Chondrocyte (in vitro differentiated cells): ENCODE measurements around the gene CHST1. TPM values are rescaled to one million over a fixed set of nuclear protein-coding genes. Genes with fewer than 3 reads are reported as not detected.

ENCODE experiments used
- DNase-seq: peaks from one replicate; pipeline ENCODE4 v3.0.0; 2021; ENCODE audit warnings: mixed read lengths, low spot score
- H3K27ac Mint-ChIP-seq: one replicate; pipeline ENCODE4 v1.8.0; 2021; ENCODE audit warnings: mild to moderate bottlenecking, moderate library complexity, mixed read lengths; ENCODE audit not compliant: unreplicated experiment
- H3K27me3 Mint-ChIP-seq: 2 replicates; pipeline ENCODE4 v1.8.0; 2021; ENCODE audit warnings: low read depth, mixed read lengths
- H3K36me3 Mint-ChIP-seq: 2 replicates; pipeline ENCODE4 v1.8.0; 2021; ENCODE audit warnings: low read depth, mixed read lengths
- H3K4me1 Mint-ChIP-seq: 2 replicates; pipeline ENCODE4 v1.8.0; 2021; ENCODE audit warnings: low read depth, mild to moderate bottlenecking, mixed read lengths
- H3K4me3 Mint-ChIP-seq: one replicate; pipeline ENCODE4 v1.8.0; 2021; ENCODE audit warnings: mild to moderate bottlenecking, moderate library complexity, mixed read lengths; ENCODE audit not compliant: unreplicated experiment
- H3K9me3 Mint-ChIP-seq: 2 replicates; pipeline ENCODE4 v1.8.0; 2021; ENCODE audit warnings: low read depth, mixed read lengths
- total RNA-seq: library from RNA; stranded (reverse); gene quantifications from 3 replicates; pipeline ENCODE4 v1.2.1, GENCODE V29; 2021
- TF ChIP-seq, protein P1 (sequence below): fragments of 200-600 bp; sonication (generic); IDR thresholded peaks from 2 replicates; pipeline ENCODE4 v1.5.0; 2021; ENCODE audit warnings: antibody characterized with exemption, mild to moderate bottlenecking, moderate library complexity

The CHST1 gene
- total RNA-seq, 1 donor from 2014 or later: 13.6 TPM

DNA sequence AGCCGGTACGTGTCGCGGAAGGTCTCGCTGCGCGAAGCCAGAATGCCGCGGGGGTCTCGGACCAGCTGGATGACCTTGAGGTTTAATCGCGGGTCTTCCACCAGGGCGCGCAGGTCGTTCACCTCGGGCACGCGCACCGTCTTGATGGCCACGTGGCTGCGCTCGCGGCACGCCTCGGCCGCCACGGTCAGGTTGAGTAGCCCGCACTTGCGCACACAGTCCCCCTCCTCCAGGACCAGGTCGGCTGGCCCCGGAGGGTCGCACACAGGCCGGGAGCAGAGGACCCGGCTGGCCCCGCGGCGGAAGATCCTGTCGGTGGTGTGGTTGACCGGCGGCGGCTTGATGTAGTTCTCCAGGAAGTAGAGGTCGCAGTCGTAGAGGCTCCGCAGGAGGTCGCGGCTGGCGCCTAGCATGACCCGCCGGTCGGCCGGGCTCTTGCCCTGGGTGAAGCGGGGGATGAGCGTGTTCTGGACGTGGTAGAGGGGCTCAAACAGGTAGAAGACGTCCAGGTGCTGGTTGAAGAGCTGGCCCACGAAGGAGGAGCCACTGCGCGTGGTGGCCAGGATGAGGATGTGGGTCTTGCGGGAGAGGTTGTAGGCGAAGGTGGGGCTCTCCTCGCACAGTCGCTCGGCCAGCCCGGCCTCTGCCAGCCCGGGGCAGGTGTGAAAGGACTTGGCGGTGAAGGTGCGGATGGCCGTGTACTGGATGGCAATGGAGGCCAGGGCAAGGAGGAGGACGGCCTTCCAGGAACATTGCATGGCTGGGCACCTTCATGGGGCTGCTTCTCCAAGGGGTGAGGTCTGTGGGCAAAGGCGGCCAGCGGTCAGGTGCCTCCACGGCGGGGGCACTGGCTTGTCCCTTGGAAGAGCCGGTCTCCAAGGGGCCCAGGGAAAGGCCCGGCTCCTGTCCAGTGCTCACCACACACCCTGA is 15.0 kb downstream of the CHST1 start:
- Mint-ChIP-seq H3K36me3 (peaks cover 4% of the 10 kb centered on the region), H3K9me3 (no peaks in the 10 kb centered on the region), H3K4me1 (peaks cover 9% of the 10 kb centered on the region), H3K27me3 (peaks cover 3% of the 10 kb centered on the region), H3K4me3 (no peak overlapping the region), H3K27ac (no peak overlapping the region)
- DNase-seq: no peak
- TF ChIP-seq, protein P1, sequence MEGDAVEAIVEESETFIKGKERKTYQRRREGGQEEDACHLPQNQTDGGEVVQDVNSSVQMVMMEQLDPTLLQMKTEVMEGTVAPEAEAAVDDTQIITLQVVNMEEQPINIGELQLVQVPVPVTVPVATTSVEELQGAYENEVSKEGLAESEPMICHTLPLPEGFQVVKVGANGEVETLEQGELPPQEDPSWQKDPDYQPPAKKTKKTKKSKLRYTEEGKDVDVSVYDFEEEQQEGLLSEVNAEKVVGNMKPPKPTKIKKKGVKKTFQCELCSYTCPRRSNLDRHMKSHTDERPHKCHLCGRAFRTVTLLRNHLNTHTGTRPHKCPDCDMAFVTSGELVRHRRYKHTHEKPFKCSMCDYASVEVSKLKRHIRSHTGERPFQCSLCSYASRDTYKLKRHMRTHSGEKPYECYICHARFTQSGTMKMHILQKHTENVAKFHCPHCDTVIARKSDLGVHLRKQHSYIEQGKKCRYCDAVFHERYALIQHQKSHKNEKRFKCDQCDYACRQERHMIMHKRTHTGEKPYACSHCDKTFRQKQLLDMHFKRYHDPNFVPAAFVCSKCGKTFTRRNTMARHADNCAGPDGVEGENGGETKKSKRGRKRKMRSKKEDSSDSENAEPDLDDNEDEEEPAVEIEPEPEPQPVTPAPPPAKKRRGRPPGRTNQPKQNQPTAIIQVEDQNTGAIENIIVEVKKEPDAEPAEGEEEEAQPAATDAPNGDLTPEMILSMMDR: no peak

DNA sequence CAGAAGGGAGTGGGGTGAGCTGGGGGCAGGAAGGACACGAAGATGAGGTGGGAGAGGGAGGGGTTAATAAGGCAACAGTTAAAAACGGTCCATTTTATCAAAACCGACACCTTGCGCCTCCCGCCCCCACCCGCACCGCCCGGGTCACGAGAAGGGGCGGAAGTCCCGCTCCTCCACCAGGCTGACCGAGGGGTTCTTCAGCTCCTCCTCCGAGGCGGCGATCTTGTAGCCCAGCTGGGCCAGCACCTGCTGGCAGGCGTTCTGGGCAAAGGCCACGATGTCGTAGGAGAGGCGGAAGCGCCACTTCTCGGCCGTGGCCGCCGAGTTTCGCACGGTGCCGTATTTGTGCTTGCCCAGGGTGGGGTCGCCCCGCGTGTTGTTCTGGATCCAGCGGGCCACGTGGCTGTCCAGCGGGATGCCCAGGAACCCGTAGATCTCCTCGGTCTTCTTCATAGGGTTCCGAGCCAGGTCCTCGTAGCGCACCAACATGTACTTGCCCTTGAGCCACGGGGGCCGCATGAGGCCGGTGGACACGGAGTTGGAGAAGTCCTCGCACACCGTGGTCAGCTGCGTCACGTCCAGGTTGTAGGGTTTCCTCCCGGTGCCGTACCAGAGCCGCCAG is 15.8 kb downstream of the CHST1 start:
- peaks cover 4% of the 10 kb centered on the region for H3K36me3 Mint-ChIP-seq
- no peak for DNase-seq
- peaks cover 3% of the 10 kb centered on the region for H3K27me3 Mint-ChIP-seq
- TF ChIP-seq, protein P1: no peak
- H3K9me3 Mint-ChIP-seq: no peaks in the 10 kb centered on the region
- H3K4me3 Mint-ChIP-seq: no peak overlapping the region
- peaks cover 4% of the 10 kb centered on the region for H3K4me1 Mint-ChIP-seq
- H3K27ac Mint-ChIP-seq: no peak overlapping the region

DNA sequence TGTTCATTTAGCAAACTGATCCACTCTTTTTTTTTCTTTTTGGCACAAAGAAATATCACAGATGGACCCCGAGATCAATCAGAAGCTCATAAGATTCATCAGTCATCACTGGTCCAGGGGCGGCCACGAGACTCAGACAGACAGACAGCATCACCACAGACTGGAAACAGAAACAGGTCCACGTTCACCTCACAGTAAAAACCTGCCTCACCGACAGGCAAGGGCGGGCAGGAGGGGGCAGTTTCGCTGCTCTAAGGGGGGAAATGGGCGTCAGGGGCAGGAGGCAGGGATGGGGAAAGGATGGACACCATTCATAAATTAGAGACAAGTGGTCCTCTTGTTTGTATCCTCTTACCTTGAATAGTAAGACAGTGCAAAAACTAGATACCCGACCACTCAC is 16.5 kb downstream of the CHST1 start:
- H3K4me1 Mint-ChIP-seq: peaks cover 4% of the 10 kb centered on the region
- H3K4me3 Mint-ChIP-seq: no peak overlapping the region
- H3K27me3 Mint-ChIP-seq: peaks cover 6% of the 10 kb centered on the region
- H3K36me3 Mint-ChIP-seq: peaks cover 4% of the 10 kb centered on the region
- TF ChIP-seq, protein P1: no peak
- no peaks in the 10 kb centered on the region for H3K9me3 Mint-ChIP-seq
- no peak for DNase-seq
- no peak overlapping the region for H3K27ac Mint-ChIP-seq

DNA sequence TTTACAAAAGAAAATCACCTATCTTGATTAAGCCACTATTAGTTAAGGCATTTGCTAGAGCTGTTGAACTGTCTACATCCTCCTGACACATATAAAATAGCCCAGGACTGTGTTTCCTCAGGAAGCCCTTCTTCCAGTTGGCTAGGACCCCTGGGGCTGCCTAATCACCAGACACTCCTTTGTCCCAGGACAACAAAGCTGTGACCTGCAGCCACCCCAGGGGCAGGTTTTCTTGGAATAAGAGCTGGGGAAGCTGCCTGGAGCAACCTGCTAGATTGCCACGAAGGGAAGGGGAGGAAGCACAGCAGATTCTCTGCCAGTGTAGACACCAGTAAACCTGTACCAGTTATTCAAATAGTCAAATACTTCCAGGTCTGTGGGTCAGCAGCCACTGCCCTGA is 17.6 kb downstream of the CHST1 start:
- TF ChIP-seq, protein P1: no peak
- no peak for DNase-seq
- Mint-ChIP-seq H3K9me3 (no peaks in the 10 kb centered on the region), H3K27ac (no peak overlapping the region), H3K27me3 (peaks cover 16% of the 10 kb centered on the region), H3K4me3 (no peak overlapping the region), H3K4me1 (peaks cover 1% of the 10 kb centered on the region), H3K36me3 (peaks cover 4% of the 10 kb centered on the region)

DNA sequence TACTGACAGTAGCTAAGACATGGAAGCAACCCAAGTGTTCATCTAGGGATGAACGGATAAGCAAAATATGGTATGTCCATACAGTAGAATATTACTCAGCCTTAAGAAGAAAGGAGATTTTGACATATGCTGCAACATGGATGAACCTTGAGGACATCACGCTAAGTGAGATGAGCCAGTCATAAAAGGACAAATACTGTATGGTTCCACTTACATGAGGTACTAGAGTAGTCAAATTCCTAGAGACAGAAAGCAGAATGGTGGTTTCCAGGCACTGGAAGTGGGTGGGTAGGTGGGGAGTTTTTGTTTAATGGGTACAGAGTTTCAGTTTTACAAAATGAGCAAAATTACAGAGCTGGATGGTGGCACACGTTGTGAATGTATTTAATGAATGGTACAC is 18.1 kb downstream of the CHST1 start:
- H3K4me1 Mint-ChIP-seq: no peaks in the 10 kb centered on the region
- peaks cover 4% of the 10 kb centered on the region for H3K36me3 Mint-ChIP-seq
- no peak overlapping the region for H3K27ac Mint-ChIP-seq
- H3K9me3 Mint-ChIP-seq: no peaks in the 10 kb centered on the region
- TF ChIP-seq, protein P1: no peak
- peaks cover 18% of the 10 kb centered on the region for H3K27me3 Mint-ChIP-seq
- no peak overlapping the region for H3K4me3 Mint-ChIP-seq
- no peak for DNase-seq
